Prostate gland (tissue), 2 donors: ENCODE data around the gene CCRL2.

Experiments used
- POLR2AphosphoS5 ChIP-seq: sonication (generic); formaldehyde crosslinking; IDR thresholded peaks from one replicate; pipeline ENCODE4 v1.6.1; 2017; ENCODE audit warnings: antibody characterized with exemption
- TF ChIP-seq, protein P1 (sequence below), 4 experiments: fragments of 200-600 bp in 2 of 4; fragments of 450-650 bp in 2 of 4; sonication (generic) in 2 of 4; IDR thresholded peaks; 1 replicate in 3 of 4; 2 replicates in 1 of 4; pipeline ENCODE4 v1.5.1; 2016 to 2019; ENCODE audit warnings: antibody characterized with exemption in 4 of 4, mild to moderate bottlenecking in 2 of 4, moderate library complexity in 2 of 4

DNA sequence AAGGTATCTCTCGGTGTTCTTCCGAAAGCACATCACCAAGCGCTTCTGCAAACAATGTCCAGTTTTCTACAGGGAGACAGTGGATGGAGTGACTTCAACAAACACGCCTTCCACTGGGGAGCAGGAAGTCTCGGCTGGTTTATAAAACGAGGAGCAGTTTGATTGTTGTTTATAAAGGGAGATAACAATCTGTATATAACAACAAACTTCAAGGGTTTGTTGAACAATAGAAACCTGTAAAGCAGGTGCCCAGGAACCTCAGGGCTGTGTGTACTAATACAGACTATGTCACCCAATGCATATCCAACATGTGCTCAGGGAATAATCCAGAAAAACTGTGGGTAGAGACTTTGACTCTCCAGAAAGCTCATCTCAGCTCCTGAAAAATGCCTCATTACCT, 48.6 kb upstream of the CCRL2 start:
- TF ChIP-seq POLR2AphosphoS5, result peak; percentile 35
- TF ChIP-seq, protein P1, sequence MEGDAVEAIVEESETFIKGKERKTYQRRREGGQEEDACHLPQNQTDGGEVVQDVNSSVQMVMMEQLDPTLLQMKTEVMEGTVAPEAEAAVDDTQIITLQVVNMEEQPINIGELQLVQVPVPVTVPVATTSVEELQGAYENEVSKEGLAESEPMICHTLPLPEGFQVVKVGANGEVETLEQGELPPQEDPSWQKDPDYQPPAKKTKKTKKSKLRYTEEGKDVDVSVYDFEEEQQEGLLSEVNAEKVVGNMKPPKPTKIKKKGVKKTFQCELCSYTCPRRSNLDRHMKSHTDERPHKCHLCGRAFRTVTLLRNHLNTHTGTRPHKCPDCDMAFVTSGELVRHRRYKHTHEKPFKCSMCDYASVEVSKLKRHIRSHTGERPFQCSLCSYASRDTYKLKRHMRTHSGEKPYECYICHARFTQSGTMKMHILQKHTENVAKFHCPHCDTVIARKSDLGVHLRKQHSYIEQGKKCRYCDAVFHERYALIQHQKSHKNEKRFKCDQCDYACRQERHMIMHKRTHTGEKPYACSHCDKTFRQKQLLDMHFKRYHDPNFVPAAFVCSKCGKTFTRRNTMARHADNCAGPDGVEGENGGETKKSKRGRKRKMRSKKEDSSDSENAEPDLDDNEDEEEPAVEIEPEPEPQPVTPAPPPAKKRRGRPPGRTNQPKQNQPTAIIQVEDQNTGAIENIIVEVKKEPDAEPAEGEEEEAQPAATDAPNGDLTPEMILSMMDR (IDR thresholded peaks at IDR 0.05), result no peak
